GM23338 (cell line): ENCODE results near the gene TNS3.

Experiments used
- CTCF ChIP-seq, 2 experiments: fragments of 200-600 bp in 1 of 2; sonication (generic) in 1 of 2; conservative IDR thresholded peaks; 2 replicates each; pipeline versions ENCODE4 v1.5.1 to v1.6.1; 2016 to 2017; ENCODE audit warnings: antibody characterized with exemption in 2 of 2, low read depth in 2 of 2, mild to moderate bottlenecking in 2 of 2, moderate library complexity in 1 of 2
- EZH2 ChIP-seq: fragments of 200-600 bp; sonication (generic); IDR thresholded peaks from one replicate; pipeline ENCODE4 v1.8.0; 2017; ENCODE audit warnings: antibody characterized with exemption, mild to moderate bottlenecking, low read depth; ENCODE audit not compliant: unreplicated experiment
- TF ChIP-seq, protein P1 (sequence below): IDR thresholded peaks from one replicate; pipeline ENCODE4 v1.6.1; 2018; ENCODE audit warnings: antibody characterized with exemption; ENCODE audit not compliant: unreplicated experiment

DNA sequence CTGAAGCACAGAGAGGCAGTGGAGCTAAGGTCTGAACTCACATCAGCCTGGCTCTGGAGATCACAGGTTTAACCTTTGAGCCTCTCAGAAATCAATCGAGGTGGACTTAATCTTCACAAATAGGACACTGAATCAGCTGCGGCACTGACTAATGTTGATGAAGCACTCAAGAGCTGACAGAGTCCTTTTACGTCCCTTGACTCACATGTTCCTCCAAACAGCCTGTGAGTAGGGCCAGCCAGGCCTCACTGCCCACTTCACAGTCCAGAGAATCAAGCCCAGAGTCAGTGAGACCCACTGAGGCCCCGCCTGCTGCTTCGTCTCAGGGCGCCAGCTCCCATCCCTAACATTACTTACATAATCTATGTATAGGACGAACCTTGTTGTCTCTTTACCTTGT is 63.1 kb downstream of the TNS3 start:
- TF ChIP-seq, protein P1, sequence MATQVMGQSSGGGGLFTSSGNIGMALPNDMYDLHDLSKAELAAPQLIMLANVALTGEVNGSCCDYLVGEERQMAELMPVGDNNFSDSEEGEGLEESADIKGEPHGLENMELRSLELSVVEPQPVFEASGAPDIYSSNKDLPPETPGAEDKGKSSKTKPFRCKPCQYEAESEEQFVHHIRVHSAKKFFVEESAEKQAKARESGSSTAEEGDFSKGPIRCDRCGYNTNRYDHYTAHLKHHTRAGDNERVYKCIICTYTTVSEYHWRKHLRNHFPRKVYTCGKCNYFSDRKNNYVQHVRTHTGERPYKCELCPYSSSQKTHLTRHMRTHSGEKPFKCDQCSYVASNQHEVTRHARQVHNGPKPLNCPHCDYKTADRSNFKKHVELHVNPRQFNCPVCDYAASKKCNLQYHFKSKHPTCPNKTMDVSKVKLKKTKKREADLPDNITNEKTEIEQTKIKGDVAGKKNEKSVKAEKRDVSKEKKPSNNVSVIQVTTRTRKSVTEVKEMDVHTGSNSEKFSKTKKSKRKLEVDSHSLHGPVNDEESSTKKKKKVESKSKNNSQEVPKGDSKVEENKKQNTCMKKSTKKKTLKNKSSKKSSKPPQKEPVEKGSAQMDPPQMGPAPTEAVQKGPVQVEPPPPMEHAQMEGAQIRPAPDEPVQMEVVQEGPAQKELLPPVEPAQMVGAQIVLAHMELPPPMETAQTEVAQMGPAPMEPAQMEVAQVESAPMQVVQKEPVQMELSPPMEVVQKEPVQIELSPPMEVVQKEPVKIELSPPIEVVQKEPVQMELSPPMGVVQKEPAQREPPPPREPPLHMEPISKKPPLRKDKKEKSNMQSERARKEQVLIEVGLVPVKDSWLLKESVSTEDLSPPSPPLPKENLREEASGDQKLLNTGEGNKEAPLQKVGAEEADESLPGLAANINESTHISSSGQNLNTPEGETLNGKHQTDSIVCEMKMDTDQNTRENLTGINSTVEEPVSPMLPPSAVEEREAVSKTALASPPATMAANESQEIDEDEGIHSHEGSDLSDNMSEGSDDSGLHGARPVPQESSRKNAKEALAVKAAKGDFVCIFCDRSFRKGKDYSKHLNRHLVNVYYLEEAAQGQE: no peak
- TF ChIP-seq CTCF (conservative IDR thresholded peaks at IDR 0.05; ENCODE audit: low read depth in 2 of 2) (no peak), EZH2 (no peak)
